BLaER1 (cell line): ENCODE measurements around the gene SPESP1.
A peak's percentile ranks its signal among the peaks of the same experiment; 100 is the strongest.

ENCODE experiments used
- H3K27ac ChIP-seq: shearing (Covaris generic); formaldehyde crosslinking; 2 replicates; pipeline ENCODE4 v1.8.1; 2022
- H3K27me3 ChIP-seq: shearing (Covaris generic); formaldehyde crosslinking; 2 replicates; pipeline ENCODE4 v1.8.1; 2022
- H3K36me3 ChIP-seq: shearing (Covaris generic); formaldehyde crosslinking; 2 replicates; pipeline ENCODE4 v1.8.1; 2022
- H3K4me1 ChIP-seq: shearing (Covaris generic); formaldehyde crosslinking; 2 replicates; pipeline ENCODE4 v1.8.1; 2022
- H3K4me2 ChIP-seq: shearing (Covaris generic); formaldehyde crosslinking; 2 replicates; pipeline ENCODE4 v1.8.1; 2022
- H3K4me3 ChIP-seq: shearing (Covaris generic); formaldehyde crosslinking; 2 replicates; pipeline ENCODE4 v1.8.1; 2022
- H3K9ac ChIP-seq: shearing (Covaris generic); formaldehyde crosslinking; 2 replicates; pipeline ENCODE4 v1.8.1; 2022
- H3K9me3 ChIP-seq: shearing (Covaris generic); formaldehyde crosslinking; 2 replicates; pipeline ENCODE4 v1.8.1; 2022
- H4K20me1 ChIP-seq: shearing (Covaris generic); formaldehyde crosslinking; 2 replicates; pipeline ENCODE4 v1.8.1; 2022
- Cebpa-rat ChIP-seq: shearing (Covaris generic); IDR thresholded peaks from 2 replicates; pipeline ENCODE4 v1.8.1; 2022

Gene SPESP1

DNA sequence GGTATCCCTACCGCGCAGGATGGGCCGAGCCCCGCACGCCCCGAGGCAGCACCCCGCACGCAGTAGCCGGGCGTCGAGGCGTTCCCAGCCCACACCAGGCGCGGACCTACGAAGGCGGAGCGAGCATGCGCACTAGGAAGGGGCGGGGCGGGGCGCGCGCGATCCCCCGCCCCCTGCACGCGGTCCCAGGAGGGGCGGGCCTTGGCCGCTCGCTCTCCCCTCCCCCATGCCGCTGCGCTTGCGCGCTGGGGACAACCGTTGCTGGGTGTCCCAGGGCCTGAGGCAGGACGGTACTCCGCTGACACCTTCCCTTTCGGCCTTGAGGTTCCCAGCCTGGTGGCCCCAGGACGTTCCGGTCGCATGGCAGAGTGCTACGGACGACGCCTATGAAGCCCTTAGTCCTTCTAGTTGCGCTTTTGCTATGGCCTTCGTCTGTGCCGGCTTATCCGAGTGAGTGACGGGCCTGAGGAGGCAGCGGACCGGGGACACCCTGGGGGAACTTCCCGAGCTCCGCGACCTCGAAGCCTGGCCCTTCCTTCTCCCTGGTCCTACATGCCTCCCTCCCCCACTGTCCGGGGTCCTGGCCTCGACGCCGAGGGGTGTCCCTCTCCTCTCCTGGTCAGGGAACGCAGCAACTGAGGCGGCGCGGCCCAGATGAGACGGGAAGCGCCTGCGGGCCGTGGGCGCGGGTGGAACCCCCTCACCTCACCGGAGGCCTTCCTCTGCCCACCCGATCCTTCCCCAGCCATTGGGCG, at the start of gene SPESP1:
TSS of gene SPESP1 (plus strand) at position 258 of the 755 bp plus-strand sequence. CDS start at position 387, 129 bp downstream.
- TF ChIP-seq Cebpa-rat = no peak
- Histone ChIP-seq H3K4me1 (0 out of 2 replicates have a peak, but pooled peaks cover 2% of the 10 kb centered on the region), H3K36me3 (no peaks in the 10 kb centered on the region), H3K9me3 (peaks cover 27% of the 10 kb centered on the region), H3K4me3 (no peak within 1 kb of the TSS), H3K9ac (no peak within 1 kb of the TSS), H3K27ac (no peak within 1 kb of the TSS), H4K20me1 (no peaks in the 10 kb centered on the region), H3K27me3 (no peaks in the 10 kb centered on the region), H3K4me2 (no peak within 1 kb of the TSS)

DNA sequence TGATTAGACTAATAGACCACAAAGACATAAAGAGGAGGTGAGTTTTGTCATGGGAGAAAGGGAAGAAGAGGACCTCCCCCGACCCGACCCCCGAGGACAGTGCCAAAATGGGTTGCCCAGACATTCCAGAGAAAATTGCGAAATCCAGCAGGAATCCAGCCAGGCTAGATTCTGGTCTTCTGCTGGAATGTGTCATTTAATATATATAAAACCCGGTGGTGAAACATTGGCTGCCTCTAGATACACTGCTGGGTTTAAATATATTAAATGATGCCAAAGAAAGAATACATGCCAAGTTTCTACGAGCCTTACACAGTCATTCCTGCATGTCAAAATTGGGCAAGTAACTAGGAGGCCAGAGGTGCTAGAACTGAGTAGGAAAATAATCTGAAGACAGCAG, 45.3 kb upstream of the SPESP1 start:
- Histone ChIP-seq H3K4me3 (no peak overlapping the region), H3K36me3 (no peaks in the 10 kb centered on the region), H3K4me1 (no peaks in the 10 kb centered on the region), H3K27ac (no peak overlapping the region), H3K27me3 (no peaks in the 10 kb centered on the region), H3K4me2 (no peak overlapping the region), H3K9me3 (no peaks in the 10 kb centered on the region), H3K9ac (no peak overlapping the region), H4K20me1 (no peaks in the 10 kb centered on the region)
- peak; percentile 62; the same call in 1 of the 2 replicates for TF ChIP-seq Cebpa-rat

DNA sequence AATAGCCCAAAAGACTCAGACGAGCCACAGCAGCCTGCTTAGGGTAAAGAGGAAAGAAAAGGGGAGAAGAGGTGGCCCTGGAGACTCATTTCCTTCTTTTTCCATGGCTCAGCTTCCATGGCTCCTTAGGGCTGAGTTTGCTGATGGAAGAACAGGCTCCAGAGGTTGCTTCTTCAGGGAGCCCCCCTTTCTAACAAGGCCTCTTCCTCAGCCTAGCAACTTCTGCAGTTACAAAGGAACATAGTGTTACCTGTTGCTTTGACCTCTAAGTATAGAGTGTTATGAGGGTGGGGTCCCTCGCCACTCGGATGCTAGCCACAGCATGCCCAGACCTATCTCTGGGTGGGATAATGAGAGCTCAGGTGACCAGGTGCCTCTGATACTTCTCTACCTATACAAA, 43.2 kb upstream of the SPESP1 start:
- Histone ChIP-seq H3K9ac (no peak overlapping the region), H3K27ac (no peak overlapping the region), H3K36me3 (no peaks in the 10 kb centered on the region), H3K4me3 (no peak overlapping the region), H3K4me1 (no peaks in the 10 kb centered on the region), H4K20me1 (no peaks in the 10 kb centered on the region), H3K4me2 (no peak overlapping the region), H3K27me3 (no peaks in the 10 kb centered on the region), H3K9me3 (no peaks in the 10 kb centered on the region)
- no peak for TF ChIP-seq Cebpa-rat

DNA sequence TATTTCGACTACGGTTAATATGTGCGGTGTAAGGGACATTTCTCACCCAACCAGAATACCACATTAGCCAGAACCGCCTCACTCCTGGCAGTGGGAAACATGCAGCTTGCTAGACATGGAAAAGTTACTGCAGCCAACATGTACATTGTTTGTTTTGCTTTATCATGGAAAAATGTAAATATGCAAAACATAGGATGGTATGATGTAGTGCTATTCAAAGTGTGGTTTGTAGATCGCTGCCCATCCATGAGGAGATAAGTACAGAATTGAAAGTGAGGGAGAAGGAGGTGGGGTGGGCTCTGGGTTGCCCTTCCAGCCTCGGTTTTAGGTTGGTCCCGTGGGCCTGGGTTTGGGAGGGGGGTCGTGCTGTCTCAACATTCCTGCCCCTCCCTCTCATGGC, 42.5 kb upstream of the SPESP1 start:
- H3K9ac ChIP-seq = no peak overlapping the region
- H3K36me3 ChIP-seq = no peaks in the 10 kb centered on the region
- no peak for TF ChIP-seq Cebpa-rat
- no peak overlapping the region for H3K4me2 ChIP-seq
- no peaks in the 10 kb centered on the region for H3K9me3 ChIP-seq
- H3K27ac ChIP-seq = no peak overlapping the region
- H3K4me1 ChIP-seq = no peaks in the 10 kb centered on the region
- no peaks in the 10 kb centered on the region for H3K27me3 ChIP-seq
- no peaks in the 10 kb centered on the region for H4K20me1 ChIP-seq
- no peak overlapping the region for H3K4me3 ChIP-seq

DNA sequence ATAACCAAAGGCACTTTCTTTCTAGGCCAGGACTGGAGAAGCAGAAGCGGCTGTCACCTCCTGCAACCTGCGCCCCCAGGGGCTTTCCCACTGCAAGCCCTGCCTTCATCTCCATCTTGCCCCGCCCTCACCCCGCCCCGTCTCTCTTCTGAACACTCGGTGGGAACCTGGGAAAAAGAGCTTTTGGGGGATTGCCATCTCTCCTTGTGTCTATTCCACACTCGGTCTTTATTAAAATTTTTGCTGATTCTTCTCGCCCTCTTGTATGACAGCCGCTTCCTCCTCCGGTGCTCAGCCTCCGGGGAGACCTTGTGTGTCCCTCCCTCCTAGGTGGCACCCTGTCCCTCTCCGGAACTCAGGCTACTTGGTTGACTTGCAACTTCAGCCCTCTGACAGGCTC, 41.9 kb upstream of the SPESP1 start:
- no peaks in the 10 kb centered on the region for H3K4me1 ChIP-seq
- H3K4me2 ChIP-seq = no peak overlapping the region
- H3K27ac ChIP-seq = no peak overlapping the region
- H4K20me1 ChIP-seq = no peaks in the 10 kb centered on the region
- no peaks in the 10 kb centered on the region for H3K9me3 ChIP-seq
- H3K27me3 ChIP-seq = no peaks in the 10 kb centered on the region
- no peak overlapping the region for H3K9ac ChIP-seq
- H3K36me3 ChIP-seq = no peaks in the 10 kb centered on the region
- H3K4me3 ChIP-seq = no peak overlapping the region
- no peak for TF ChIP-seq Cebpa-rat

DNA sequence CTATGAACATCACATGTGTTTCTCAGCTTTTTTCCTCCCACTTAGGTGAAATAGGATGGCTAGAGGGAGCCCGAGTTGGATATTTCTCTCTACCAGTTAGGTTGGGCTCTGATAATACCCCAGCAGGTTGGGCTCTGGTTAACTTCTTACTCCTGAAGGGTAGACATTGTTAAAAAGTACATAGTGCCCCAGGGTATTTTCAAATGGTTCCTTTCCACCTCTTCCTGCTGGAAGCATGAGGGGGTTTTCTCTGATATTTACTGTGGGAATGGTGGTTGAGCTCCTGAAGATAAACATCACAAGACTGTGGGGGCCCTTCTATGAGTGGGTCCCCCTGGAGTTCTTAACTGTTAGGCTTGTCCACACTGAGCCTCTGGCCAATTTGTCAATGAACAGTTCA, 36.1 kb upstream of the SPESP1 start:
- Histone ChIP-seq H3K4me2 (no peak overlapping the region), H3K27me3 (no peaks in the 10 kb centered on the region), H3K4me3 (no peak overlapping the region), H3K9ac (no peak overlapping the region), H3K36me3 (no peaks in the 10 kb centered on the region), H3K4me1 (no peaks in the 10 kb centered on the region), H3K27ac (no peak overlapping the region), H4K20me1 (no peaks in the 10 kb centered on the region), H3K9me3 (no peaks in the 10 kb centered on the region)
- no peak for TF ChIP-seq Cebpa-rat

DNA sequence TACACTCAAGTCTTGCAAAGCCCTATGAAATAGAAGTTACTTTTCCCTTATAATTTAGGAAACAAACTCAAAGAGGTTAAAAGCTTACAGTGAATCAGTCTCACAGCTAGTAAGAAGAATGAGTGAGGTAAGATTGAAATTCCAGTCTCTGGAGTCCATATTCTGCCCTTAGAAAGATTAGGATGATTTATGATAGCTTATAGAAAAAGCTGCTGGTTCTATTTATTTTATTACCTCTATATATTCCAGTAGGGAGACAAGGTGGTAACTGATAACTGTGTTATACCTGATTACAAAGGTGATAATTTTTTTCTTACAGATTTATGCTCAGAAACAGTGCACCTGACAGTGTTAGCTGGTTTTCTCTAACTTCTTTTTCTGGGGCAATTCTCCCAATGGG, 34.1 kb upstream of the SPESP1 start:
- H4K20me1 ChIP-seq = no peaks in the 10 kb centered on the region
- no peak overlapping the region for H3K4me3 ChIP-seq
- no peak overlapping the region for H3K27ac ChIP-seq
- no peak for TF ChIP-seq Cebpa-rat
- H3K27me3 ChIP-seq = no peaks in the 10 kb centered on the region
- no peaks in the 10 kb centered on the region for H3K9me3 ChIP-seq
- no peak overlapping the region for H3K4me2 ChIP-seq
- no peak overlapping the region for H3K9ac ChIP-seq
- no peaks in the 10 kb centered on the region for H3K4me1 ChIP-seq
- H3K36me3 ChIP-seq = no peaks in the 10 kb centered on the region

DNA sequence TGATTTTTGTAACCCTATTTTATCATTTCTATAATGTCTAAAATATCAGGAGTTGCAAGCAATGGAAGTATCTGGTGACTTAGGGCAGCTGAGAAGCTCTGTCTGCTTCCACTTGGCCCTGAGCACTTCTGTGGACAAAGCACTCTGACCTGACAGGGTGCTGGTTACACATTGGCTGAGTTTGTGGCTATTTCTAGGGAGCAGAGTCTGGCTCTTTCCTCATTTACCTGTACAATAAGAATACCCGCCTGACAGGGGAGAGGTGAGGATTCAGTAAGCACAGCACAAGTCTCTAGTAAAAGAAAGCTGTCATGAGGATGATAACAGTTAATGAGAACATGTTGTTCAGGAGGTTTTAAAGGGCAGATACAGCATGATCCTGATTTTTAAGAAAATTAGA, 33.3 kb upstream of the SPESP1 start:
- Histone ChIP-seq H3K27ac (no peak overlapping the region), H3K36me3 (no peaks in the 10 kb centered on the region), H3K4me3 (no peak overlapping the region), H3K4me1 (peaks cover 2% of the 10 kb centered on the region), H4K20me1 (no peaks in the 10 kb centered on the region), H3K27me3 (no peaks in the 10 kb centered on the region), H3K9me3 (no peaks in the 10 kb centered on the region), H3K9ac (no peak overlapping the region), H3K4me2 (no peak overlapping the region)
- no peak for TF ChIP-seq Cebpa-rat

DNA sequence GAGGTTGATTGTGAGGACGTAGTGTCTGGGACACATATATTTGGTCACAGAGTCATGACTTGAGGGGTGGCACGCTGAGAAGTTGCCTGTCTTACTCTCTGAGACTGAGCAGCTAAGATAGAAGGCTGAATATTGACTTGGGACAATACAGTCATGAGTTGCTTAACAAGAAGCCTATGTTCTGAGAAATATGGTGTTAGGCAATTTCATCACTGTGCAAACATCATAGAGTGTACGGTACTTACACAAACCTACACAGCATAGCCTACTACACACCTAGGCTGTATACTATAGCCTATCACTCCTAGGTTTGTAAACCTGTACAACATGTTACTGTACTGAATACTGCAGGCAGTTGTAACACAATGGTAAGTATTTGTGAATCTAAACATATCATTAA, 30.3 kb upstream of the SPESP1 start:
- no peaks in the 10 kb centered on the region for H3K27me3 ChIP-seq
- TF ChIP-seq Cebpa-rat = no peak
- no peak overlapping the region for H3K4me3 ChIP-seq
- no peaks in the 10 kb centered on the region for H3K36me3 ChIP-seq
- no peaks in the 10 kb centered on the region for H3K9me3 ChIP-seq
- H3K27ac ChIP-seq = no peak overlapping the region
- peaks cover 14% of the 10 kb centered on the region for H3K4me1 ChIP-seq
- H4K20me1 ChIP-seq = no peaks in the 10 kb centered on the region
- no peak overlapping the region for H3K9ac ChIP-seq
- no peak overlapping the region for H3K4me2 ChIP-seq

DNA sequence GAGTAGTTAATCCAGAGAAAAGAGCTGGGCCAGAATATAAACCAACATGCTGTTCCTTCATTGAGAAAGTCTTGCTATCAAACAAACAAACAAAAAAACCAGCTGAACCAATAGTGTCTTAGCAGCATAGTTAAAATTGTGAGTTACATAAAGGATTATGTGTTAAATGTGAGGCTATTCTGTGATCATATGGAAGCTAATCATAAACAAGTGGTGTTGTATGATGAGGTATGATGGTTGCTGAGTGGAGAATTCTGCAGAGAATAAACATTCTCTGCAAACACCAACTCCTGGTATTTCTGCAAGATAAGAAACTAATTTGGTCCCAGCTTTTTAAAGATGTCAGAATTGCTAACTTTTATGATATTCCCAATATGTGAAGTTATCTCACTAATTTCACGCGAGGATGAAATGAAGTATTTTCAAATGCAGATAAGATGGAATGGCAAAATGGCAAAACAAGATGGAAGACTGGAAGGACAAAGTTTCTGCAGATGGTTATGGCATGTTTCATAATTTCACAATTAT, 22.9 kb upstream of the SPESP1 start:
- no peak overlapping the region for H3K4me2 ChIP-seq
- no peaks in the 10 kb centered on the region for H3K27me3 ChIP-seq
- H3K4me3 ChIP-seq = no peak overlapping the region
- no peak overlapping the region for H3K9ac ChIP-seq
- peaks cover 15% of the 10 kb centered on the region for H3K4me1 ChIP-seq
- H4K20me1 ChIP-seq = no peaks in the 10 kb centered on the region
- H3K36me3 ChIP-seq = no peaks in the 10 kb centered on the region
- H3K9me3 ChIP-seq = no peaks in the 10 kb centered on the region
- H3K27ac ChIP-seq = no peak overlapping the region
- no peak for TF ChIP-seq Cebpa-rat
